ENCODE data around the gene NCOA3. TPM values are rescaled to one million over a fixed set of nuclear protein-coding genes. Genes with fewer than 3 reads are reported as not detected.
A peak's percentile ranks its signal among the peaks of the same experiment; 100 is the strongest.

The NCOA3 gene
- total and polyA plus RNA-seq, 2 donors (not counting 1 experiment from before 2014, with no cell fraction given) = 22.3 to 23.1 TPM

DNA sequence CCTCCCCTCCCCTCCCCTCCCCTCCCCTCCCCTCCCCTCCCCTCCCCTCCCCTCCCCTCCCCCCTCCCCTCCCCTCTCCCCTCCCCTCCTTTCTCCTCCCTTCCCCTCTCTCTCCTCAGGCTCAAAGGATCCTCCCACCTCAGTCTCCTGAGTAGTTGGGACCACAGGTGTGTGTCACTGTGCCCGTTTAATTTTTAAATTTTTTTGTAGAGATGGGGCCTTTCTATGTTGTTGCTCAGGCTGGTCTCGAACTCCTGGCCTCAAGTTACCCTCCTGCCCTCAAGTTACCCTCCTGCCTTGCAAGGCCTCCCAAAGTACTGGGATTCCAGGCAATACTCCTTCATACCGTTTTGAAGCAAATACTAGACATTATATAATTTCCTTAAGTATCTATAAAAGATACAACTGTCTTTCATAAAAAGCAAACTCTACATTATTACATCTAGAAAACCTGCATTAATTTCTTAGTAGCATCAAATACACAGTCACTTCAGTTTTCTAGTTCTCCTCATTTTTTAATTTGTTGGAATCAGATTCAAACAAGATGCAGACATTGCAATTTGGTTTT, 39.8 kb downstream of the NCOA3 start:
- Histone ChIP-seq H3K4me3 (replicated peaks in 1 of 4; ENCODE audit: control extremely low read depth in 1 of 4, insufficient read depth in 1 of 4, low read depth in 3 of 4, low read length in 4 of 4) (no peak overlapping the region), H3K4me2 (ENCODE audit: extremely low read depth, insufficient read depth, low read length) (no peak overlapping the region), H3K27me3 (ENCODE audit: control insufficient read depth, insufficient read depth, low read length) (no peaks in the 10 kb centered on the region), H3K36me3 (ENCODE audit: control insufficient read depth, insufficient read depth, low read length) (no peaks in the 10 kb centered on the region), H4K20me1 (ENCODE audit: control insufficient read depth, extremely low read depth, insufficient read depth, low read length) (no peaks in the 10 kb centered on the region), H3K9me3 (ENCODE audit: control insufficient read depth, insufficient read depth, low read depth, low read length) (no peaks in the 10 kb centered on the region), H3K27ac (ENCODE audit: insufficient read depth, low read length) (no peak overlapping the region), H3K9ac (ENCODE audit: insufficient read depth, low read length) (no peak overlapping the region), H2AFZ (ENCODE audit: low read length) (no peak overlapping the region), H3K4me1 (ENCODE audit: control insufficient read depth, extremely low read depth, insufficient read depth, low read length) (peaks cover 6% of the 10 kb centered on the region), H3K79me2 (ENCODE audit: control insufficient read depth, insufficient read depth, low read length) (peaks cover 14% of the 10 kb centered on the region)
- TF ChIP-seq, protein P1, sequence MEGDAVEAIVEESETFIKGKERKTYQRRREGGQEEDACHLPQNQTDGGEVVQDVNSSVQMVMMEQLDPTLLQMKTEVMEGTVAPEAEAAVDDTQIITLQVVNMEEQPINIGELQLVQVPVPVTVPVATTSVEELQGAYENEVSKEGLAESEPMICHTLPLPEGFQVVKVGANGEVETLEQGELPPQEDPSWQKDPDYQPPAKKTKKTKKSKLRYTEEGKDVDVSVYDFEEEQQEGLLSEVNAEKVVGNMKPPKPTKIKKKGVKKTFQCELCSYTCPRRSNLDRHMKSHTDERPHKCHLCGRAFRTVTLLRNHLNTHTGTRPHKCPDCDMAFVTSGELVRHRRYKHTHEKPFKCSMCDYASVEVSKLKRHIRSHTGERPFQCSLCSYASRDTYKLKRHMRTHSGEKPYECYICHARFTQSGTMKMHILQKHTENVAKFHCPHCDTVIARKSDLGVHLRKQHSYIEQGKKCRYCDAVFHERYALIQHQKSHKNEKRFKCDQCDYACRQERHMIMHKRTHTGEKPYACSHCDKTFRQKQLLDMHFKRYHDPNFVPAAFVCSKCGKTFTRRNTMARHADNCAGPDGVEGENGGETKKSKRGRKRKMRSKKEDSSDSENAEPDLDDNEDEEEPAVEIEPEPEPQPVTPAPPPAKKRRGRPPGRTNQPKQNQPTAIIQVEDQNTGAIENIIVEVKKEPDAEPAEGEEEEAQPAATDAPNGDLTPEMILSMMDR (conservative IDR thresholded peaks at IDR 0.05 in 1 of 2, IDR thresholded peaks at IDR 0.05 in 1 of 2; ENCODE audit: low read depth in 1 of 2, low read length in 2 of 2) = no peak
- no peak for TF ChIP-seq EZH2 (IDR thresholded peaks at IDR 0.05; ENCODE audit: low read length, missing control alignments)
- no peak for DNase-seq (ENCODE audit: low read depth in 2 of 2)

DNA sequence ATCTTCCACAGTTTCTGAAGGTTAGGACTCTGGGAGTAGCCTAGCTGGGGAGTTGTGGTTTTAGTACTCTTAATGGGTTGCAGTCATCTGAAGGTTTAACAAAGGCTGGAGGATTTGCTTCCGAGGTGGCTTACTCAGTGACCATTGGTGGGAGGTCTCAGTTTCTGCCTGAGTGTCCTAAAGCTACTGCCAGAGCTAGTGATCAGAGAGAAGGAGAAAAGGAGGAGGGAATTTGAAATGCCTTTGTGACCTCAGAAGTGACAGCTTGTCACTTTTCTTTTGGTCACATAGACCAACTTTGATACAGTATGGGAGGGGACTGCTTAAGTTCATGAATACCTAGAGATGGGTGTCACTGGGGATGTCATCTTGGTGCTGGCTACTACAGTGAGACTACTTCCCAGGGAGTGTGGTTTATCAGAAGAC, 41.3 kb downstream of the NCOA3 start:
- peaks cover 17% of the 10 kb centered on the region for H3K79me2 ChIP-seq (ENCODE audit: control insufficient read depth, insufficient read depth, low read length)
- H3K4me1 ChIP-seq (ENCODE audit: control insufficient read depth, extremely low read depth, insufficient read depth, low read length) = peaks cover 6% of the 10 kb centered on the region
- no peaks in the 10 kb centered on the region for H4K20me1 ChIP-seq (ENCODE audit: control insufficient read depth, extremely low read depth, insufficient read depth, low read length)
- H3K9me3 ChIP-seq (ENCODE audit: control insufficient read depth, insufficient read depth, low read depth, low read length) = no peaks in the 10 kb centered on the region
- H3K4me2 ChIP-seq (ENCODE audit: extremely low read depth, insufficient read depth, low read length) = no peak overlapping the region
- no peaks in the 10 kb centered on the region for H3K36me3 ChIP-seq (ENCODE audit: control insufficient read depth, insufficient read depth, low read length)
- H3K27me3 ChIP-seq (ENCODE audit: control insufficient read depth, insufficient read depth, low read length) = no peaks in the 10 kb centered on the region
- TF ChIP-seq EZH2 (IDR thresholded peaks at IDR 0.05; ENCODE audit: low read length, missing control alignments) = no peak
- TF ChIP-seq, protein P1 (conservative IDR thresholded peaks at IDR 0.05 in 1 of 2, IDR thresholded peaks at IDR 0.05 in 1 of 2; ENCODE audit: low read depth in 1 of 2, low read length in 2 of 2) = no peak
- H3K27ac ChIP-seq (ENCODE audit: insufficient read depth, low read length) = no peak overlapping the region
- H3K4me3 ChIP-seq (replicated peaks in 1 of 4; ENCODE audit: control extremely low read depth in 1 of 4, insufficient read depth in 1 of 4, low read depth in 3 of 4, low read length in 4 of 4) = no peak overlapping the region
- H3K9ac ChIP-seq (ENCODE audit: insufficient read depth, low read length) = no peak overlapping the region
- no peak overlapping the region for H2AFZ ChIP-seq (ENCODE audit: low read length)
- DNase-seq (ENCODE audit: low read depth in 2 of 2) = peak in 1 of 2 donors; percentile 65

DNA sequence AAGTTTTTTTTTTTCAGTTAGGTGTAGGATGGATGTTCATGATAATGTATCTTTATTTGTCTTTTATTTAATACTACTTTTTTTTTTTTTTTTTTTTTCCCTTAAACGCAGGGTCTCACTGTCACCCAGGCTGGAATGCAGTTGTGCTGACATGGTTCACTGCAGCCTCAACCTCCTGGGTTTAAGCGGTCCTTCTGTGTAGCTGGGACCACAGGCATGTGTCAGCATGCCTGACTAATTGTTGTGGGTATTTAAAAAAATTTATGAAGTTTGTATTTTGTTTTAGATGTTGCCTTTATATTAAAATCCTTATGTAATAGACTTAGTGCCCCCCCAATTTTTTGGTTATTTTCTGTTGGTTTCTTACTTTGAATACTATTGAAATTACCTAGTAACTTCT, 42.6 kb downstream of the NCOA3 start:
- Histone ChIP-seq H3K36me3 (ENCODE audit: control insufficient read depth, insufficient read depth, low read length) (no peaks in the 10 kb centered on the region), H4K20me1 (ENCODE audit: control insufficient read depth, extremely low read depth, insufficient read depth, low read length) (no peaks in the 10 kb centered on the region), H3K4me1 (ENCODE audit: control insufficient read depth, extremely low read depth, insufficient read depth, low read length) (peaks cover 6% of the 10 kb centered on the region), H3K79me2 (ENCODE audit: control insufficient read depth, insufficient read depth, low read length) (peaks cover 15% of the 10 kb centered on the region), H2AFZ (ENCODE audit: low read length) (no peak overlapping the region), H3K27ac (ENCODE audit: insufficient read depth, low read length) (no peak overlapping the region), H3K9me3 (ENCODE audit: control insufficient read depth, insufficient read depth, low read depth, low read length) (no peaks in the 10 kb centered on the region), H3K27me3 (ENCODE audit: control insufficient read depth, insufficient read depth, low read length) (no peaks in the 10 kb centered on the region), H3K4me2 (ENCODE audit: extremely low read depth, insufficient read depth, low read length) (no peak overlapping the region), H3K4me3 (replicated peaks in 1 of 4; ENCODE audit: control extremely low read depth in 1 of 4, insufficient read depth in 1 of 4, low read depth in 3 of 4, low read length in 4 of 4) (no peak overlapping the region), H3K9ac (ENCODE audit: insufficient read depth, low read length) (no peak overlapping the region)
- no peak for TF ChIP-seq EZH2 (IDR thresholded peaks at IDR 0.05; ENCODE audit: low read length, missing control alignments)
- TF ChIP-seq, protein P1 (conservative IDR thresholded peaks at IDR 0.05 in 1 of 2, IDR thresholded peaks at IDR 0.05 in 1 of 2; ENCODE audit: low read depth in 1 of 2, low read length in 2 of 2) = no peak
- DNase-seq (ENCODE audit: low read depth in 2 of 2) = peak in 1 of 2 donors; percentile 89
